A673 (cell line): ENCODE data around the gene BTF3. TPM values are rescaled to one million over a fixed set of nuclear protein-coding genes. Genes with fewer than 3 reads are reported as not detected.

ENCODE experiments used
- BruUV-seq: library from RNA; stranded (reverse); fragments of 400-500 nt; replicated peaks from 2 replicates; lab custom pipeline; 2021; lab: Mats Ljungman, UMichigan
- CTCF ChIA-PET: fragments of 300-600 bp; sonication (Branson Sonifier 250); formaldehyde crosslinking; loops from one replicate; lab custom pipeline; 2022; ENCODE audit warnings: antibody characterized with exemption; lab: Charles Lee
- POLR2A ChIA-PET: fragments of 300-600 bp; sonication (Branson Sonifier 250); formaldehyde crosslinking; loops from one replicate; lab custom pipeline; 2022; ENCODE audit warnings: antibody characterized with exemption; ENCODE audit not compliant: low non-redundant PET; lab: Charles Lee
- DNase-seq: peaks from one replicate; pipeline ENCODE4 v3.0.0-alpha.2; 2015; ENCODE audit warnings: low spot score
- H3K27ac ChIP-seq: fragments of 200-600 bp; sonication (generic); 2 replicates; pipeline ENCODE4 v1.5.1; 2016; ENCODE audit warnings: mixed run types, low read depth, mild to moderate bottlenecking, mixed read lengths, antibody characterized with exemption, low read length; ENCODE audit not compliant: poor library complexity, severe bottlenecking
- H3K27me3 ChIP-seq: fragments of 200-600 bp; sonication (generic); replicated peaks from 2 replicates; pipeline ENCODE4 v1.6.1; 2017; ENCODE audit warnings: mixed run types, low read depth, mild to moderate bottlenecking, mixed read lengths, antibody characterized with exemption, low read length; ENCODE audit not compliant: insufficient read depth, poor library complexity
- H3K36me3 ChIP-seq: fragments of 200-600 bp; sonication (generic); 2 replicates; pipeline ENCODE4 v1.6.1; 2016; ENCODE audit warnings: mixed run types, mild to moderate bottlenecking, mixed read lengths, antibody characterized with exemption, low read length; ENCODE audit not compliant: insufficient read depth, poor library complexity, severe bottlenecking
- H3K4me1 ChIP-seq: fragments of 200-600 bp; sonication (generic); 2 replicates; pipeline ENCODE4 v1.6.1; 2017; ENCODE audit warnings: mixed run types, mild to moderate bottlenecking, mixed read lengths, antibody characterized with exemption, low read length; ENCODE audit not compliant: insufficient read depth, poor library complexity, severe bottlenecking
- H3K4me3 ChIP-seq: fragments of 200-600 bp; sonication (generic); 2 replicates; pipeline ENCODE4 v1.5.1; 2016; ENCODE audit warnings: low read depth, mixed run types, mild to moderate bottlenecking, mixed read lengths, low read length; ENCODE audit not compliant: poor library complexity, severe bottlenecking
- H3K9me3 ChIP-seq: fragments of 200-600 bp; sonication (generic); 2 replicates; pipeline ENCODE4 v1.6.1; 2016; ENCODE audit warnings: mixed run types, low read depth, mild to moderate bottlenecking, mixed read lengths, antibody characterized with exemption, low read length; ENCODE audit not compliant: poor library complexity, severe bottlenecking
- CTCF ChIP-seq: fragments of 300-800, 200-600 bp; sonication (generic); conservative IDR thresholded peaks from 2 replicates; pipeline ENCODE4 v1.5.1; 2017; ENCODE audit warnings: low read depth, mild to moderate bottlenecking, antibody characterized with exemption, low read length, moderate library complexity, mixed read lengths
- EZH2 ChIP-seq: fragments of 200-600 bp; sonication (generic); IDR thresholded peaks from 2 replicates; pipeline ENCODE4 v1.6.1; 2017; ENCODE audit warnings: borderline replicate concordance, low read depth, mild to moderate bottlenecking, mixed read lengths, antibody characterized with exemption, low read length; ENCODE audit not compliant: poor library complexity, severe bottlenecking
- intact Hi-C: fragments of 100-400 bp; cut with micrococcal nuclease; formaldehyde crosslinking; loops from one replicate; pipeline ENCODE4 v1.10.0; 2022; ENCODE audit not compliant: unreplicated experiment
- total RNA-seq: library from RNA; stranded (reverse); gene quantifications from 2 replicates; pipeline ENCODE4 v1.2.3, GENCODE V29; 2021

Gene BTF3
- total RNA-seq, 1 experiment from 2014 or later, result 729 TPM

- POLR2A ChIA-PET, result no interaction called here
- CTCF ChIA-PET, result no interaction called here
- BruUV-seq, result no TSS peak
- H3K27me3 ChIP-seq, result no peaks in the 10 kb centered on the region
- intact Hi-C loops, result no loop called here
- H3K36me3 ChIP-seq, result no peaks in the 10 kb centered on the region
- no peaks in the 10 kb centered on the region for H3K4me1 ChIP-seq
- no peak overlapping the region for H3K4me3 ChIP-seq
- TF ChIP-seq CTCF (no peak), EZH2 (no peak)
- no peak for DNase-seq
- H3K9me3 ChIP-seq, result no peaks in the 10 kb centered on the region
- no peak overlapping the region for H3K27ac ChIP-seq
These were observed 15.8 kb downstream of the BTF3 start for GRCh38 chr5:73513996-73514395.

- ChIA-PET POLR2A (no interaction called here), CTCF (no interaction called here)
- H3K9me3 ChIP-seq, result no peaks in the 10 kb centered on the region
- TF ChIP-seq CTCF, result no peak
- no peak for TF ChIP-seq EZH2
- no peaks in the 10 kb centered on the region for H3K4me1 ChIP-seq
- DNase-seq, result no peak
- no peaks in the 10 kb centered on the region for H3K36me3 ChIP-seq
- intact Hi-C loops, result no loop called here
- no peak overlapping the region for H3K27ac ChIP-seq
- no peak overlapping the region for H3K4me3 ChIP-seq
- no TSS peak for BruUV-seq
- H3K27me3 ChIP-seq, result no peaks in the 10 kb centered on the region
These were observed 16.2 kb downstream of the BTF3 start for GRCh38 chr5:73514418-73514817.

- BruUV-seq, result no TSS peak
- DNase-seq, result no peak
- intact Hi-C loops, result no loop called here
- H3K36me3 ChIP-seq, result no peaks in the 10 kb centered on the region
- H3K9me3 ChIP-seq, result no peaks in the 10 kb centered on the region
- POLR2A ChIA-PET, result no interaction called here
- CTCF ChIA-PET, result no interaction called here
- H3K27ac ChIP-seq, result no peak overlapping the region
- H3K4me3 ChIP-seq, result no peak overlapping the region
- H3K4me1 ChIP-seq, result no peaks in the 10 kb centered on the region
- TF ChIP-seq EZH2, result no peak
- no peak for TF ChIP-seq CTCF
- no peaks in the 10 kb centered on the region for H3K27me3 ChIP-seq
These were observed 17.0 kb downstream of the BTF3 start for GRCh38 chr5:73515232-73515631.
